Measurements from ENCODE around the gene ADPGK.
A peak's percentile ranks its signal among the peaks of the same experiment; 100 is the strongest.
"Not testable (repeated sequence)": the region's sequence is repeated elsewhere in the genome, so short reads cannot be mapped to it uniquely, and the experiment has no call there.

The ADPGK gene

DNA sequence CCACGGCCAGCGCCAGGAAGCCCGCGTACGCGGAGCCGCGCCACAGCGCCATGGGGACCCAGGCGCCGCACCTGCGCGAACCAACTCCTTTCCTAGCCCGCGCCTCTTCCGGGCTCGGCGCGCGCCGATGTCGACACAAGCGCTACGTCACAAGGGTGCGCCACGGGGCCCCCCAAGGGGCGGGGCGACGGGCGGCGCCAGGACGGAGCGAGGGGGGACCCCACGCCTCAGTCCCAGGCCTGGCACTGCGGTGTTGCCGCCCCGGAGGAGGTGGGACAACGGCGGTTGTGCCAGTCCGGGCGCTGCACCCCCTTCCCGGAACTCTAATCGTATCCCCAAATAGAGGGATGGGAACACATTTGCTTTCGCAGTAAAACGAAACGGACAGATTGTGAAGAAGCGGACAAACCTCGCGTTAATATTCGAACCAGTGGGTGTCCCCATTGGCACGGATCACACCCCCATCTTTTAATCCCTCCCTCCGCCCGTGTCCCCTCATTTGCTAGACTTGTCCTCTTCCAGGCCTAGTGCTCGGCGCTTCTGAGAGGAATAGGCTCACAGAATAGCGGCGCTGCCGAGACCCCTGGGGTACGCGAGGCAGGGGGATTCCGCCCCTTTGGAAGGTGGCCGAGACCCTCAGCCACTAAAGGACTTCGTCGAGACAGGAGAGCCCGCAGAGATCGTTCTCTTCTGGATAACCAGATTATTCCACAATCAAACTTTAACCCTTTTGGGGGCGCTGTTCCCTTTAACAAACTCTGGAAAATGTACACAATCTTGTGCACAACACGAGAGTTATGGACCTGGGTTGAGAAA lies at the start of gene ADPGK:
TSS of gene ADPGK (minus strand) at position 119 of the 816 bp plus-strand sequence. CDS start at position 52, 67 bp downstream.
- peaks cover 61% of the 10 kb centered on the region for H3K36me3 Mint-ChIP-seq
- DNase-seq (ENCODE audit: low spot score in 2 of 2) (peak; percentile 99 to 100), ATAC-seq (peak; percentile 83)
- peak within 1 kb of the TSS; percentile 75 for H3K4me3 Mint-ChIP-seq
- peak within 1 kb of the TSS; percentile 88 for H3K27ac Mint-ChIP-seq
- no peaks in the 10 kb centered on the region for H3K9me3 Mint-ChIP-seq
- peaks cover 58% of the 10 kb centered on the region for H3K4me1 Mint-ChIP-seq

- no peak for DNase-seq (ENCODE audit: low spot score in 2 of 2)
- Mint-ChIP-seq H3K27ac (no peak overlapping the region), H3K4me3 (no peak overlapping the region), H3K36me3 (no peaks in the 10 kb centered on the region), H3K4me1 (no peaks in the 10 kb centered on the region), H3K9me3 (no peaks in the 10 kb centered on the region)
- ATAC-seq = no peak
Measured at GRCh38 chr15:72827226-72827625, 43.7 kb upstream of the ADPGK start.

DNA sequence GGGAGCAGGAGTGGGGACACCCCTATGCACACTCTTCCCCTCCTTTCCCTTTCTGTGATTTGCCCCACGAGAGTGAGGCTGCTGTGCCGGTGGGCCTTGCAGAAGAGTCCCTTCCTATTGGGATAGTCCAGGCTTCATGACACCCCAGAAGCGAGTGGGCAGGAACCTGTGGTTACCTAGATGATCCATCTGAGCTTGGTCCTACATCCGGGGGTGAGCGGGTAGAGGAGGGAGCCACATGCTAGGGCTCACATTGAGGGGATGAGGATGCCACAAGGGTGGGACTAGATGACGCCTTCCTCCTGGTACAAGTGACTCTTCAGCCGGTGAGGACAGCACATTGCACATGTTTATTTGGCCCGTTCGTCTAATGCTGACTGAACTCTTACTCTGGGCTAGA lies 43.1 kb upstream of the ADPGK start:
- DNase-seq (ENCODE audit: low spot score in 2 of 2) (no peak), ATAC-seq (no peak)
- Mint-ChIP-seq H3K4me1 (no peaks in the 10 kb centered on the region), H3K36me3 (no peaks in the 10 kb centered on the region), H3K9me3 (no peaks in the 10 kb centered on the region), H3K4me3 (no peak overlapping the region), H3K27ac (no peak overlapping the region)

DNA sequence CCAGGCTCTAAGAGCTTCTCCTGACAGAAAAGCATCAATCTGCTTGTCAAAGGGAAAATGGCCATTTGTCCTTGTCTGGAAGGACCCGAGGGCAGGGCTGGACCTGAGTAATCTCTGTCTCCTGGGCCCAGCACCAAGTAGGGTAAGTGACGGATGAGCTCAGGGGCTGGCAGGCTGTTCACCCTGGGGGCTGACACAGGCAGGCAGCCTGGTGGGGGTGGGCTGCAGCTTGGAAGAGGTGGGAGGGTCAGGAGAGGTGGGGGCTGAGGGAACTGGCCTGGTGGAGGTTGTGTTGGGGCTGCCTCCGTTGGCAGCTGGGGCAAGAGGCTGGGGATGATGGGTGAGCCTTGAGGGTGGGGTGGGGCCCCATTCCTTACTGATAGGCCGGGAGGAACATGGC lies 42.3 kb upstream of the ADPGK start:
- DNase-seq (ENCODE audit: low spot score in 2 of 2) (no peak), ATAC-seq (no peak)
- Mint-ChIP-seq H3K27ac (no peak overlapping the region), H3K4me1 (no peaks in the 10 kb centered on the region), H3K4me3 (no peak overlapping the region), H3K9me3 (no peaks in the 10 kb centered on the region), H3K36me3 (no peaks in the 10 kb centered on the region)

GRCh38 chr15:72824781-72825180 lies 41.2 kb upstream of the ADPGK start:
- DNase-seq (ENCODE audit: low spot score in 2 of 2) (no peak), ATAC-seq (no peak)
- H3K9me3 Mint-ChIP-seq = no peaks in the 10 kb centered on the region
- H3K4me3 Mint-ChIP-seq = no peak overlapping the region
- H3K27ac Mint-ChIP-seq = no peak overlapping the region
- no peaks in the 10 kb centered on the region for H3K4me1 Mint-ChIP-seq
- H3K36me3 Mint-ChIP-seq = no peaks in the 10 kb centered on the region

DNA sequence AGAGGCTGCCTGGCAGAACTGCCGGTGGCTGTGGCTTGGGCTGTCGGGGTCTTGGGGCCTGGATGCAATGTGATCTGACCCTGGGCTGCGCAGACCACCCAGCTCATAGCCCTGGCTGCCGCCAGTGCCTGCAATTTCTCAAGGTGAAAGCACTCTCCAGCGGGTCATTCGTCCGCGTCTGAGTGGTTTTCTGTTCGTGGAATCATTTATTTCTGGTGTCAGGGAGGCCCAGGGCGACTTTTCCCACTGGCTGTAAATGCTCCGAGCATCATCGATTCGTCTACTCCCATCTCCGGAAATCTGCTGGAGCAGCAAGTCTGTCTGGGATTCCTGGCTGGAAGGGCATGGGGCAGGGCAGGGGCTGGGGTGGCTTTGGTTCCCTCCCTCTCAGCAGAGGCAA lies 40.6 kb upstream of the ADPGK start:
- H3K4me3 Mint-ChIP-seq = no peak overlapping the region
- ATAC-seq (no peak), DNase-seq (ENCODE audit: low spot score in 2 of 2) (no peak)
- no peaks in the 10 kb centered on the region for H3K36me3 Mint-ChIP-seq
- H3K27ac Mint-ChIP-seq = no peak overlapping the region
- no peaks in the 10 kb centered on the region for H3K4me1 Mint-ChIP-seq
- no peaks in the 10 kb centered on the region for H3K9me3 Mint-ChIP-seq

GRCh38 chr15:72820278-72820677 lies 36.7 kb upstream of the ADPGK start:
- no peaks in the 10 kb centered on the region for H3K36me3 Mint-ChIP-seq
- no peak overlapping the region for H3K4me3 Mint-ChIP-seq
- no peak for ATAC-seq
- no peak overlapping the region for H3K27ac Mint-ChIP-seq
- no peak for DNase-seq (ENCODE audit: low spot score in 2 of 2)
- H3K9me3 Mint-ChIP-seq = no peaks in the 10 kb centered on the region
- H3K4me1 Mint-ChIP-seq = no peaks in the 10 kb centered on the region

DNA sequence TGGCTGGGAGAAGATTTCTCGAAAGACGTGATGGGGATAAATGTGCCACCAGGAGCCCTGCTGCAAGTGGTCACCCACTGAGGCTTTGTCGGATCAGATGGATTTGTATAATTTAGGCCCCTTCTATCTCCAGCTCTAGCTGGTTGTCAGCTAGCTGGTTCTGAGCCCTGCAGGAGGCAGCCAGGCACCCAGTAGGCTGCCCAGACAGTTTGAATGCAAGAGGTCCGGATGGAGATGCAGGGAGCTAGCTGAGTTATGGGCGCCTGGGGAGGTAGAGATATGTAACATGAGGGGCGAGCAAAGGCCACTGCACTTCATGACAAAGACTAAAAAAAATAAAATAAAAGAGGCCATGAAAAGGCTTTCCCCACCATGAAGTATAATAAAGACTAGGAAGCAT lies 35.1 kb upstream of the ADPGK start:
- no peaks in the 10 kb centered on the region for H3K4me1 Mint-ChIP-seq
- DNase-seq (ENCODE audit: low spot score in 2 of 2) = no peak
- no peaks in the 10 kb centered on the region for H3K36me3 Mint-ChIP-seq
- no peak for ATAC-seq
- H3K4me3 Mint-ChIP-seq = no peak overlapping the region
- no peak overlapping the region for H3K27ac Mint-ChIP-seq
- no peaks in the 10 kb centered on the region for H3K9me3 Mint-ChIP-seq

GRCh38 chr15:72813345-72814004 lies 29.9 kb upstream of the ADPGK start:
- no peak for DNase-seq (ENCODE audit: low spot score in 2 of 2)
- Mint-ChIP-seq H3K4me3 (no peak overlapping the region), H3K27ac (no peak overlapping the region), H3K36me3 (no peaks in the 10 kb centered on the region), H3K4me1 (peaks cover 19% of the 10 kb centered on the region), H3K9me3 (no peaks in the 10 kb centered on the region)
- no peak for ATAC-seq

GRCh38 chr15:72809329-72809728 lies 25.8 kb upstream of the ADPGK start:
- H3K9me3 Mint-ChIP-seq = no peaks in the 10 kb centered on the region
- H3K4me3 Mint-ChIP-seq = no peak overlapping the region
- no peaks in the 10 kb centered on the region for H3K36me3 Mint-ChIP-seq
- H3K4me1 Mint-ChIP-seq = peaks cover 31% of the 10 kb centered on the region
- DNase-seq (ENCODE audit: low spot score in 2 of 2) (peak in 1 of 2 donors; percentile 53), ATAC-seq (peak; percentile 71)
- no peak overlapping the region for H3K27ac Mint-ChIP-seq

DNA sequence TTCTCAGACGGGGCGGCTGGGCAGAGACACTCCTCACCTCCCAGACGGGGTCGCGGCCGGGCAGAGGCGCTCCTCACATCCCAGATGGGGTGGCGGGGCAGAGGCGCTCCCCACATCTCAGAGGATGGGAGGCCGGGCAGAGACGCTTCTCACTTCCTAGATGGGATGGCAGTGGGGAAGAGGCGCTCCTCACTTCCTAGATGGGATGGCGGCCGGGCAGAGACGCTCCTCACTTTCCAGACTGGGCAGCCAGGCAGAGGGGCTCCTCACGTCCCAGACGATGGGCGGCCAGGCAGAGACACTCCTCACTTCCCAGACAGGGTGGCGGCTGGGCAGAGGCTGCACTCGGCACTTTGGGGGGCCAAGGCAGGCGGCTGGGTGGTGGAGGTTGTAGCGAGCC lies 23.8 kb upstream of the ADPGK start:
- not testable (repeated sequence) for H3K4me3 Mint-ChIP-seq; ATAC-seq; DNase-seq (ENCODE audit: low spot score in 2 of 2); H3K36me3 Mint-ChIP-seq; H3K27ac Mint-ChIP-seq; H3K9me3 Mint-ChIP-seq
- H3K4me1 Mint-ChIP-seq = peaks cover 31% of the 10 kb centered on the region

GRCh38 chr15:72803006-72803405 lies 19.4 kb upstream of the ADPGK start:
- no peak for DNase-seq (ENCODE audit: low spot score in 2 of 2)
- Mint-ChIP-seq H3K9me3 (no peaks in the 10 kb centered on the region), H3K4me3 (no peak overlapping the region), H3K36me3 (no peaks in the 10 kb centered on the region), H3K4me1 (peaks cover 7% of the 10 kb centered on the region), H3K27ac (no peak overlapping the region)
- no peak for ATAC-seq

- H3K27ac Mint-ChIP-seq = no peak overlapping the region
- H3K4me1 Mint-ChIP-seq = peaks cover 18% of the 10 kb centered on the region
- ATAC-seq (no peak), DNase-seq (ENCODE audit: low spot score in 2 of 2) (no peak)
- H3K9me3 Mint-ChIP-seq = no peaks in the 10 kb centered on the region
- H3K36me3 Mint-ChIP-seq = no peaks in the 10 kb centered on the region
- no peak overlapping the region for H3K4me3 Mint-ChIP-seq
Measured at GRCh38 chr15:72801590-72802325, 18.2 kb upstream of the ADPGK start.

- no peak for DNase-seq (ENCODE audit: low spot score in 2 of 2)
- H3K27ac Mint-ChIP-seq = no peak overlapping the region
- H3K9me3 Mint-ChIP-seq = no peaks in the 10 kb centered on the region
- no peak for ATAC-seq
- H3K4me1 Mint-ChIP-seq = peaks cover 24% of the 10 kb centered on the region
- no peak overlapping the region for H3K4me3 Mint-ChIP-seq
- no peaks in the 10 kb centered on the region for H3K36me3 Mint-ChIP-seq
Measured at GRCh38 chr15:72800833-72801481, 17.4 kb upstream of the ADPGK start.

GRCh38 chr15:72797834-72798233 lies 14.3 kb upstream of the ADPGK start:
- Mint-ChIP-seq H3K27ac (peak overlapping the region; percentile 32), H3K4me3 (peak overlapping the region; percentile 82), H3K9me3 (no peaks in the 10 kb centered on the region), H3K4me1 (peaks cover 17% of the 10 kb centered on the region), H3K36me3 (no peaks in the 10 kb centered on the region)
- DNase-seq (ENCODE audit: low spot score in 2 of 2) = no peak
- no peak for ATAC-seq

Data from stimulated activated effector memory CD8-positive, alpha-beta T cell treated with anti-CD3 and anti-CD28 coated beads, Interleukin-12 subunit alpha, Interleukin-12 subunit beta, amount 100 ng/mL, for 72 hours (primary cell).